ENCODE data around the gene ADAM22.

- TF ChIP-seq CTCF (IDR thresholded peaks at IDR 0.05) = no peak
- no peak for TF ChIP-seq POLR2AphosphoS5 (IDR thresholded peaks at IDR 0.05)
Observed at GRCh38 chr7:88215295-88215694, 281.2 kb downstream of the ADAM22 start.
